DOHH2 (cell line): ENCODE data around the gene UBE4A.

Experiments used
- H3F3A ChIP-seq: fragments of 200-600 bp; sonication (generic), shearing (Covaris generic); 2 replicates; pipeline ENCODE4 v1.6.0; 2016; ENCODE audit warnings: antibody characterized with exemption, mild to moderate bottlenecking; ENCODE audit not compliant: control insufficient read depth, insufficient read depth
- H3K27ac ChIP-seq: fragments of 200-600 bp; sonication (generic); 2 replicates; pipeline ENCODE4 v1.5.1; 2014; ENCODE audit warnings: low read depth, mild to moderate bottlenecking, low read length, moderate library complexity
- H3K27me3 ChIP-seq: fragments of 200-600 bp; sonication (generic); 2 replicates; pipeline ENCODE4 v1.6.1; 2014; ENCODE audit warnings: mild to moderate bottlenecking, low read length, mixed read lengths; ENCODE audit not compliant: control insufficient read depth
- H3K36me3 ChIP-seq: fragments of 200-600 bp; sonication (generic); 2 replicates; pipeline ENCODE4 v1.6.1; 2014; ENCODE audit warnings: mild to moderate bottlenecking, low read length, moderate library complexity, mixed read lengths; ENCODE audit not compliant: control insufficient read depth
- H3K4me1 ChIP-seq: fragments of 200-600 bp; sonication (generic); 2 replicates; pipeline ENCODE4 v1.6.1; 2014; ENCODE audit warnings: mild to moderate bottlenecking, low read length, mixed read lengths; ENCODE audit not compliant: control insufficient read depth
- H3K4me2 ChIP-seq: fragments of 200-600 bp; sonication (generic); 2 replicates; pipeline ENCODE4 v1.6.0; 2014; ENCODE audit warnings: mild to moderate bottlenecking, low read length, moderate library complexity
- H3K4me3 ChIP-seq: fragments of 200-600 bp; sonication (generic); 2 replicates; pipeline ENCODE4 v1.5.1; 2014; ENCODE audit warnings: mild to moderate bottlenecking, low read length, mixed read lengths
- H3K79me2 ChIP-seq: fragments of 200-600 bp; sonication (generic); 2 replicates; pipeline ENCODE4 v1.6.1; 2014; ENCODE audit warnings: mild to moderate bottlenecking, low read length, mixed read lengths; ENCODE audit not compliant: control insufficient read depth
- H3K9me2 ChIP-seq: fragments of 200-600 bp; sonication (generic); replicated peaks from 2 replicates; pipeline ENCODE4 v1.6.1; 2014; ENCODE audit warnings: mild to moderate bottlenecking, low read length, mixed read lengths; ENCODE audit not compliant: control insufficient read depth
- H3K9me3 ChIP-seq: fragments of 200-600 bp; sonication (generic); 2 replicates; pipeline ENCODE4 v1.6.1; 2014; ENCODE audit warnings: antibody characterized with exemption, low read length, mixed read lengths; ENCODE audit not compliant: control insufficient read depth, insufficient read depth
- H4K20me1 ChIP-seq: fragments of 200-600 bp; sonication (generic); 2 replicates; pipeline ENCODE4 v1.6.0; 2014; ENCODE audit warnings: low read depth, mild to moderate bottlenecking, antibody characterized with exemption, low read length, moderate library complexity; ENCODE audit not compliant: control insufficient read depth, insufficient read depth
- EZH2phosphoT487 ChIP-seq: fragments of 200-600 bp; sonication (generic); IDR thresholded peaks from 2 replicates; pipeline ENCODE4 v1.6.1; 2017; ENCODE audit warnings: borderline replicate concordance, mild to moderate bottlenecking, antibody characterized with exemption, low read length, moderate library complexity, mixed read lengths
- TF ChIP-seq, protein P1 (sequence below): fragments of 200-600 bp; sonication (generic); IDR thresholded peaks from one replicate; pipeline ENCODE4 v1.5.1; 2014; ENCODE audit warnings: antibody characterized with exemption, mild to moderate bottlenecking, low read depth, low read length; ENCODE audit not compliant: poor library complexity, severe bottlenecking

UBE4A gene

DNA sequence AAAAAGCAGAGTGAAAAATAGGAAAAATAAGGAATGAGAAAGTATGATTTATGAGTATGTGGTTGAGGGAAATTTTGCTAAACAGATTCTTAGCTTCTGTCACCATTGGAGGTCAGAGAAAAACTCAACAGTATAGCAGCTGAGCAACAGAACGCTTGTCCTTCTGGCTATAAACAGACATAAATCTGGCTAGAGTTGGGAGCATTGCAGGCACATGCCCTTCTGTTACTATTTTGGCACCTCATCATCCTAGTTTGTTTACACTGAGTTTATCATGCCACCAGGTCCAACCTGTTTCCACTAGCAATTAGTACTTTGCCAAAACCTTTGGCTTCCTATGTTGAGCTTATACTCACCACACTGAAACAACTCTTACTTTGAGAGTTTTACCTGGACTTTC is 6.9 kb downstream of the UBE4A start:
- Histone ChIP-seq H3F3A (0 out of 2 replicates have a peak, but pooled peaks cover 1% of the 10 kb centered on the region), H3K4me3 (no peak overlapping the region), H3K36me3 (peaks cover 92% of the 10 kb centered on the region), H3K27ac (no peak overlapping the region), H3K9me2 (no peaks in the 10 kb centered on the region), H4K20me1 (peaks cover 3% of the 10 kb centered on the region; the same call in 1 of the 2 replicates), H3K4me2 (no peak overlapping the region), H3K79me2 (peaks cover 37% of the 10 kb centered on the region), H3K9me3 (no peaks in the 10 kb centered on the region), H3K27me3 (no peaks in the 10 kb centered on the region), H3K4me1 (peaks cover 6% of the 10 kb centered on the region)
- TF ChIP-seq, protein P1, sequence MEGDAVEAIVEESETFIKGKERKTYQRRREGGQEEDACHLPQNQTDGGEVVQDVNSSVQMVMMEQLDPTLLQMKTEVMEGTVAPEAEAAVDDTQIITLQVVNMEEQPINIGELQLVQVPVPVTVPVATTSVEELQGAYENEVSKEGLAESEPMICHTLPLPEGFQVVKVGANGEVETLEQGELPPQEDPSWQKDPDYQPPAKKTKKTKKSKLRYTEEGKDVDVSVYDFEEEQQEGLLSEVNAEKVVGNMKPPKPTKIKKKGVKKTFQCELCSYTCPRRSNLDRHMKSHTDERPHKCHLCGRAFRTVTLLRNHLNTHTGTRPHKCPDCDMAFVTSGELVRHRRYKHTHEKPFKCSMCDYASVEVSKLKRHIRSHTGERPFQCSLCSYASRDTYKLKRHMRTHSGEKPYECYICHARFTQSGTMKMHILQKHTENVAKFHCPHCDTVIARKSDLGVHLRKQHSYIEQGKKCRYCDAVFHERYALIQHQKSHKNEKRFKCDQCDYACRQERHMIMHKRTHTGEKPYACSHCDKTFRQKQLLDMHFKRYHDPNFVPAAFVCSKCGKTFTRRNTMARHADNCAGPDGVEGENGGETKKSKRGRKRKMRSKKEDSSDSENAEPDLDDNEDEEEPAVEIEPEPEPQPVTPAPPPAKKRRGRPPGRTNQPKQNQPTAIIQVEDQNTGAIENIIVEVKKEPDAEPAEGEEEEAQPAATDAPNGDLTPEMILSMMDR = no peak
- TF ChIP-seq EZH2phosphoT487 = no peak

DNA sequence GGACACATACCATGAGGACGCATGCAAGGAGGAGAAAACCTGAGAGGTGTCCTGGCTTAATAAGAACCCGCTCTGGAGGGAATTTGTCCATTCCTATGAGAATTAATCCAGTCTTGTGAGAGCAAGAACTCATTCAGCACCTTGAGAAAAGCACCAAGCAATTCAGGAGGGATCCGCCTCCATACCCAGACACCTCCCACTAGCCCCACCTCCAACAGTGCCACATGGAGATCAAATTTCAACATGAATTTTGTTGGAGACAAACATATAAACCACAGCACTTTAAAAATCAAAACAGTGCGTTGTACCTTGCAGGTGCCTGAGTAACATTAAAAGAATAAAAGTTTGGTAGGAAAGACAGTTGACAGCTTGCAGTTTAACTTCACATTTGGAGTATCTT is 11.4 kb downstream of the UBE4A start:
- peaks cover 88% of the 10 kb centered on the region for H3K36me3 ChIP-seq
- TF ChIP-seq EZH2phosphoT487 = no peak
- TF ChIP-seq, protein P1 = no peak

DNA sequence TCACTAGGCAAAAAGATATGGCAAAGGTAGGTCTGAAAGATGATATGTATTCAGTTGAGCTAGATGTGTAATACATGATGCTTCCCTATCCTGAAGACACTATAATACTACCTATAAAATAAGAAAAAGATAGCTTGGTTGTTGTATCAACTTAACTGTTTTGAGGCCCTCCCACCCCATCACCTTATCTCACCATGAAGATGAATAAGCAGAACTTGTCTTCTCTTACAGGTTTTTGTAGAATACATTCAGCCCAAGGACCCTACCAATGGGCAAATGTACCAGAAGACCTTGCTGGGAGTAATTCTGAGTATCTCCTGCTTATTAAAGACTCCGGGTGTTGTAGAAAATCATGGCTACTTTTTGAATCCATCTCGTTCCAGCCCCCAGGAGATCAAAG is 13.9 kb downstream of the UBE4A start:
- no peaks in the 10 kb centered on the region for H3K9me2 ChIP-seq
- H3K4me3 ChIP-seq = no peak overlapping the region
- no peak overlapping the region for H3K4me2 ChIP-seq
- no peaks in the 10 kb centered on the region for H3K27me3 ChIP-seq
- H3K4me1 ChIP-seq = no peaks in the 10 kb centered on the region
- H3K36me3 ChIP-seq = peaks cover 84% of the 10 kb centered on the region
- H3K79me2 ChIP-seq = no peaks in the 10 kb centered on the region
- H3K27ac ChIP-seq = no peak overlapping the region
- H3K9me3 ChIP-seq = no peaks in the 10 kb centered on the region
- no peaks in the 10 kb centered on the region for H4K20me1 ChIP-seq
- H3F3A ChIP-seq = no peaks in the 10 kb centered on the region
- TF ChIP-seq EZH2phosphoT487 = no peak
- TF ChIP-seq, protein P1 = no peak

More for the DNA sequence above, 11.4 kb downstream of the UBE4A start:
- no peaks in the 10 kb centered on the region for H3K4me1 ChIP-seq
- no peaks in the 10 kb centered on the region for H3F3A ChIP-seq
- no peaks in the 10 kb centered on the region for H3K79me2 ChIP-seq
- no peak overlapping the region for H3K4me3 ChIP-seq
- no peaks in the 10 kb centered on the region for H3K27me3 ChIP-seq
- no peaks in the 10 kb centered on the region for H3K9me2 ChIP-seq
- H4K20me1 ChIP-seq = no peaks in the 10 kb centered on the region
- H3K9me3 ChIP-seq = no peaks in the 10 kb centered on the region
- H3K27ac ChIP-seq = no peak overlapping the region
- H3K4me2 ChIP-seq = no peak overlapping the region
